ENCODE results near the gene WIZ. TPM values are rescaled to one million over a fixed set of nuclear protein-coding genes. Genes with fewer than 3 reads are reported as not detected.
"Not testable (repeated sequence)": the region's sequence is repeated elsewhere in the genome, so short reads cannot be mapped to it uniquely, and the experiment has no call there.

WIZ gene
- total RNA-seq, 1 donor: 3.6 TPM

DNA sequence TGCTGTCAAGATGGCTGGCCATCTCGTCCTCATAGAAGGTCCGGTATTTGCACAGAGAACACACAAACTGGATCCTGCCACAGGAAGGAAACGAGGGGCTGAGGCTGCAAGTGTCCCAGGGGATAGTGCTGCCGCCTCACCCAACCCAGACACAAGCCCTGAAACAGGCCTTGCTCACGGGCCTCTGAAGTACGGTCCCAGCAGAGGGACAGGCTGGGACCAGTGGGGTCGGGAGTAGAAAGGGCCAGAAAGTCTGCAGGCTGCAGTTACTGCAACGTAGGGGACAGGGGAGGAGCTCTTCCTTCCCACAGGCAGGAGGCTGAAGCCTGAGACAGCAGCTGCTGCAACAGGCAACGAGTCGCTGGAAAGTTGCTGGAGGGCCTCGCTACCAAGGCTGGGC, 52.0 kb downstream of the WIZ start:
- no peak overlapping the region for H3K4me3 ChIP-seq (ENCODE audit: low read length)
- H3K27me3 ChIP-seq (ENCODE audit: insufficient read depth, low read length): no peaks in the 10 kb centered on the region
- H3K9me3 ChIP-seq (ENCODE audit: low read depth, low read length): no peaks in the 10 kb centered on the region
- H3K4me1 ChIP-seq (ENCODE audit: insufficient read depth, low read length): no peaks in the 10 kb centered on the region

DNA sequence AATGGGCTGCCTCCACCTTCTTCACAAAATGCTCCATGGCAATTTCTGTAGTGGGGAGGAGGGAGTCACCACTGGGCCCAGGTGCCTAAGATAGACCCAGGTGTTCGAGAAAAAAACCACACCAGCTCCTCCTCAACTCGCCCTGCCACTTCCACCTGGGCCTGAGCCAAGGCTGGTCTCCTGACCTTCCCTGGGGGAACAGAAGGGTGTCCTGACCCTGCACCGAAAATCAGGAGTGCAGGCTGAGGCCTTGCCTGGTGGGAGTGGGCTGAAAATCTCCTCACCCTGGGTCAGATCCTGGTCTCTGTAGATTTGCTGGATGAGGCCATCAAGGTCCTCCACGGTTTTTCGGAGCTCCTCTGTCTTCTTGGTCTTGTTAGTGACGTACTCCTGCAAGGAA, 52.5 kb downstream of the WIZ start:
- no peaks in the 10 kb centered on the region for H3K4me1 ChIP-seq (ENCODE audit: insufficient read depth, low read length)
- H3K9me3 ChIP-seq (ENCODE audit: low read depth, low read length): no peaks in the 10 kb centered on the region
- no peak overlapping the region for H3K4me3 ChIP-seq (ENCODE audit: low read length)
- no peaks in the 10 kb centered on the region for H3K27me3 ChIP-seq (ENCODE audit: insufficient read depth, low read length)

DNA sequence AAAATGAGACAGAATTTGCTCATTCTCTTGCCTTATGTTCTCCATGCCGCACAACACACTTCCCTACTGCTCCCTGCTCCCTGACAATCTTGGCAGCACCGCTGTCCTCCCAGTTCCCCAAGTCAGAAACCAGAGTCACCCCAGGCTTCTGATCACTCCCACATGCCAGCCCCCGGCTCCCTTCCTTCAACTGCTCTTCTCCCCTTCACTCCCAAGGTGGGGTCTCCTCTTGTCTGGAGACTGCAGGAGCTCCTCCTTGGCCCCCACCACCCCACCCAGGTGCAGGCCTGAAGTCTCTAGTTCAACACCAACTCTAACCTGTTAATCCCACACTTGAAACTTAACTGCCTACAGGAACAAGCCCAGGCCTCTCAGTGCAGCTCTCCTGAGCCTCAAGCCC, 53.3 kb downstream of the WIZ start:
- Histone ChIP-seq H3K9me3 (ENCODE audit: low read depth, low read length) (no peaks in the 10 kb centered on the region), H3K27me3 (ENCODE audit: insufficient read depth, low read length) (no peaks in the 10 kb centered on the region), H3K4me3 (ENCODE audit: low read length) (no peak overlapping the region), H3K4me1 (ENCODE audit: insufficient read depth, low read length) (no peaks in the 10 kb centered on the region)

DNA sequence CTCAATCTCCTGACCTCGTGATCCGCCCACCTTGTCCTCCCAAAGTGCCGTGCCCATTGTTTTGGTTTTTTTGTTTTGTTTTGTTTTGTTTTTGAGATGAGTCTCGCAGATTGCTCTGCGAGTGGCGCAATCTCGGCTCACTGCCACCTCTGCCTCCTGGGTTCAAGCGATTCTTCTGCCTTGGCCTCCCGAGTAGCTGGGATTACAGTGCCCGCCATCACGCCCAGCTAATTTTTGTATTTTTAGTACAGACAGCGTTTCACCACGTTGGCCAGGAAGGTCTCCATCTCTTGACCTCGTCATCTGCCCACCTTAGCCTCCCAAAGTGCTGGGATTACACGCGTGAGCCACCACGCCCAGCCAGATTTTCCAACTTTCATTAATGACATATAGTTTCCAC, 54.5 kb downstream of the WIZ start:
- H3K9me3 ChIP-seq (ENCODE audit: low read depth, low read length); H3K27me3 ChIP-seq (ENCODE audit: insufficient read depth, low read length); H3K4me3 ChIP-seq (ENCODE audit: low read length); H3K4me1 ChIP-seq (ENCODE audit: insufficient read depth, low read length): not testable (repeated sequence)

DNA sequence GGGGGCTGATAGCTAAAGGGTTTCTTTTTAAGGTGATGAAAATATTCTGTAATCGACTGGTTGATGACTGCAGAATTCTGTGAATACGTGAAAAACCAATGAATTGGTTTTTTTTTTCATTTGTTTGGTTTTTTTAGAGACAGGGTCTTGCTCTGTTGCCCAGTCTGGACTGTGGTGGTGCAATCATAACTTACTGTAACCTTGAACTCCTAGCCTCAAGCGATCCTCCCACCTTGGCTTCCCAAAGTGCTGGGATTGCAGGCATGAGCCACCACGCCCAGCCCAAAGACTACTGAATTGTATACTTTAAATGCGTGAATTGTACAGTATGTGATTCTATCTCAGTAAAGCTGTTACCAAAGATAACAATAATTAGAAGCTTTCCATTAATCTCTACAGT, 55.3 kb downstream of the WIZ start:
- no peaks in the 10 kb centered on the region for H3K27me3 ChIP-seq (ENCODE audit: insufficient read depth, low read length)
- H3K9me3 ChIP-seq (ENCODE audit: low read depth, low read length): no peaks in the 10 kb centered on the region
- no peak overlapping the region for H3K4me3 ChIP-seq (ENCODE audit: low read length)
- H3K4me1 ChIP-seq (ENCODE audit: insufficient read depth, low read length): no peaks in the 10 kb centered on the region

DNA sequence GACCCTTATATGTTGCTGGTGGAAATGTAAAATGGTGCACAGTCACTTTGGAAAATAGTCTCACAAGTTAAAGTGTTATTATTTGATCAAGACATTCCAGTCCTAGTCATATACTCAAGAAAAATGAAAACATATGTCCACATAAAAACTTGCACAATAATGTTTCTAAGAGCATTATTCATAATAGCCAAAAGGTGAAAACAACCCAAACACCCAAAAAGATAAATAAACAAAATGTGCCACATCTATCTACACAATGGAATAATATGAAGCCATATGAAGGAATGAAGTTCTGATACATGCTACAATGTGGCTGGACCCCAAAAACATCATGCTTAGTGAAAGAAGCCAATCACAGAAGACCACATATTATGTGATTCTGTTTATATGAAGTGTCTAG, 55.8 kb downstream of the WIZ start:
- Histone ChIP-seq H3K27me3 (ENCODE audit: insufficient read depth, low read length) (no peaks in the 10 kb centered on the region), H3K4me1 (ENCODE audit: insufficient read depth, low read length) (no peaks in the 10 kb centered on the region), H3K4me3 (ENCODE audit: low read length) (no peak overlapping the region), H3K9me3 (ENCODE audit: low read depth, low read length) (no peaks in the 10 kb centered on the region)

DNA sequence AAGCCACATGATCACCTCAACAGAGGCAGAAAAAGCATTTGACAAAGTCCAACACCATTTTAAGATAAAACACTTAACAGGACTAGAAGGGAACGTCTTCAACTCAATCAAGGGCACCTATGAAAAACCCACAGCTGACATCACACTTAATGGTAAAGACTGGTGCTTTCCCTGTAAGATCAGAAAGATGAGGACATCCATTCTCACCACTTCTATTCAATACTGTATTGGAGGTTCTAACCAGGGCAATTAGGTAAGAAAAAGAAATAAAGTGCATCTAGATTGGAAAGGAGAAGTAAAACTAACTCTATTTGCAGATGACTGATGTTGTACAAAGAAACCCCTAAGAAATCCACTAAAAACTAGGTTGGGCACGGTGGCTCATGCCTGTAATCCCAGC, 58.9 kb downstream of the WIZ start:
- no peak overlapping the region for H3K4me3 ChIP-seq (ENCODE audit: low read length)
- no peaks in the 10 kb centered on the region for H3K27me3 ChIP-seq (ENCODE audit: insufficient read depth, low read length)
- no peaks in the 10 kb centered on the region for H3K4me1 ChIP-seq (ENCODE audit: insufficient read depth, low read length)
- H3K9me3 ChIP-seq (ENCODE audit: low read depth, low read length): no peaks in the 10 kb centered on the region

DNA sequence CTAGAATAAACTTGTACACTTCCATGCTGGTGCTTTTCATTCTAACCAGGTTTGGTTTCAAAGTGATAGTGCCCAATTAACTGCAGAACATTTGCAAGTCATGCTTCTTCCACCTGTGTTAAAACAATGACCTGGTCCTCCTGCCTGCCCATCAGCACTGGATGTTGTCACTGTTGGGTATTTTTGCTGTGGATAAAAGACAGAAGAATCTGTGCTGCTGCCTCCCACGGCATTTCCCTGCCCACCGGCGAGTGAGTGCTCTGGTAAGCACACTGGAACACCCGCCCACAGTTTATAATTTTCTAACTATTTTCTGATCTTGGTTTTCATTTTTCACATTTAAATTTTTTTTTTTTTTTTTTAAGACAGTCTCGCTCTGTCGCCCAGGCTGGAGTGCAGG, 67.9 kb downstream of the WIZ start:
- Histone ChIP-seq H3K4me3 (ENCODE audit: low read length) (no peak overlapping the region), H3K27me3 (ENCODE audit: insufficient read depth, low read length) (no peaks in the 10 kb centered on the region), H3K4me1 (ENCODE audit: insufficient read depth, low read length) (peaks cover 21% of the 10 kb centered on the region), H3K9me3 (ENCODE audit: low read depth, low read length) (no peaks in the 10 kb centered on the region)

DNA sequence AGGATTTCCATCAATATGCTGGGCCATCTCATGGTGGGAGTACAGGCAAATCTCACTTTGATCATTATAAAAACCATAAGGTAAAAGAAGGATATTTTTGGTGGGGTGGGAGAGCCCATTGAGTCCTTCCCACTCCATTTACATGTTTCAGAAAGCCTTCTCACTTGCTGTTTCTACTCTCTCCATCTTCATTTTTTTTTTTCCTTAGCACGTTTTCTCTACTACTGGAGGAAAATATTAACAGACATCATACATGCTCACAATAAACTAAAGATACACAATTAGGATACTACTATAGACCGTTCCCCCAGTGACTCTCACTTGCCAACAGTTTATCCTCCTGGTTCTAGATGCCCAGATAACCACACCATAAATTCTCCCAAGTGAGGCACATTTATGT, 68.3 kb downstream of the WIZ start:
- peaks cover 23% of the 10 kb centered on the region for H3K4me1 ChIP-seq (ENCODE audit: insufficient read depth, low read length)
- no peaks in the 10 kb centered on the region for H3K27me3 ChIP-seq (ENCODE audit: insufficient read depth, low read length)
- H3K4me3 ChIP-seq (ENCODE audit: low read length): no peak overlapping the region
- no peaks in the 10 kb centered on the region for H3K9me3 ChIP-seq (ENCODE audit: low read depth, low read length)

DNA sequence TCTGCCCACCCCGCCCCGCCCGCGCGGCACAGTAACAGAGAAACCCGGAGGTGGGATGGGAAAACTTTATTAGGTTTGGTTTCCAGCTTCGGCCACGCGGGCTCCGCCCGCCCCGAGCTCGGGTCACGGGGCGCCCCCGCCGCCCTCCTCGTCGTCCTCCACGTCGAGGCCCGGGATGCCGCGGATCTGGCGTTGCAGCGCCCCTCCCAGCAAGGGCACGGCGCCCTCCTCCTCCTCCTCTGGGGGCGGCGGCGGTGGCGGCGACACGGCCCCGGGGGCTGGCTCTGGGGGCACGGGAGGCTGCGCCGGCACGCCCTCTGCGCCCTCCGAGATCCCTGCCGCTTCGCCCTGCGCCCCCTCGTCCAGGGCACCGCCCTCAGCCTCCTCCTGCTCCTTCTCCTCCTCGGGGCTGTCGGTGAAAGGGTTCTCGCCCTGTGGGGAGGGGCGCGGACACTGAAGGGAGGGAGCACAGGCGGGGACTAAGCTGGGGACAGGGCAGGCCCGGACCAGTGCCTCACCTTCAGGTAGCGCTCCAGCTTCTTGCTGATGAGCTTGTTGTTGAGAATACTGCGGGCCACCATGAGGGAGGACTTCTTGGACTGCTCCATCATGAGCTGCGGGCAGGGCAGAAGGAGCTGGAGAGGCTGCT, 69.6 kb downstream of the WIZ start:
- peak overlapping the region; percentile 98 for H3K4me3 ChIP-seq (ENCODE audit: low read length)
- H3K4me1 ChIP-seq (ENCODE audit: insufficient read depth, low read length): peaks cover 25% of the 10 kb centered on the region
- H3K9me3 ChIP-seq (ENCODE audit: low read depth, low read length): no peaks in the 10 kb centered on the region
- no peaks in the 10 kb centered on the region for H3K27me3 ChIP-seq (ENCODE audit: insufficient read depth, low read length)

DNA sequence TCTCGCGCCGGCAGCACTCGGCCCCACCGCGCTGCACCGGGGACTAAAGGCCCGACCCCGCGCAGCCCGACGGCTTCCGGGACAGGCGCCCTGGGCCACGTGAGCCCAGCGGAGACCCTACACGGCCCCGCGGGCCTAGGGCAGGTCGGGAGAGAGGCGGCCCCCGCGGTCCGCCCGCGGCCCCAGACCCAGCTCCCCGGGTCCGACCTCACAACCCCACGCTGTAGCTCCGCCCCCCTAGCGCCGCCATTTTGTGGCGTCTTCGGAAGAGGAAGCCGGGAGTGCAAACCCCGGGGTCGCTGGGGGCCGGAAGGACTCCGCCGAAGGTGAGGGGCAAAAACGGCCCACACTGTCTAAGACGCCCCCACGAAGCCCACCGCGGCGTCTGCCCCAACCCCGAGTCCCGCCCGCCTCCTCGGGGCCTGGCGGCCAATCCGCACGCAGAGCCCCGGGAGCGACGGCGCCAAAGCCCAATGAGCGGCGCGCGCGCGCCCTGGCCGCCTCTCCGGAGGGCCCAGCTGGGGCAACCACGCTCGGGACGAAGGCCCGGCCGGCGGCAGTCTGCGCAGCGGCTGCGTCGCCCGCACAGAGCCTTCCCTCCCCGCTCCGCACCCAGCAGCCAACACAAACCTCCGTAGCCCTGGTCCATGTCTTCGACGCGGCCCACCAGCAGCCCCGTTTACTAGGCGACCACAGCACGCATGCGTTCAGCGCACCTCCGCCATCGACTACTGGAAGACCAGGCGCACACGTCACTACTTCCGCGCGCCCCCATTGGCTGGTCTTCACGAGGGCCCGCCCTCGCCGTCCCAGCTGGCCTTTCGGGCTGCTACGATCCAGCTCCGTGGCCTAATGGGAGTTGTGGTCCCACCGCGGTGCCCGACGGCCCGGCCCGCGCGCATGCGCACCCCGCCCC, 70.4 kb downstream of the WIZ start, which contains the start of gene AKAP8:
Gene AKAP8, minus strand, starts transcription at position 705 of the 916 bp plus-strand sequence. Its CDS starts 56 bp downstream, at position 649.
- H3K9me3 ChIP-seq (ENCODE audit: low read depth, low read length): no peaks in the 10 kb centered on the region
- H3K27me3 ChIP-seq (ENCODE audit: insufficient read depth, low read length): no peaks in the 10 kb centered on the region
- peak within 1 kb of the TSS; percentile 98 for H3K4me3 ChIP-seq (ENCODE audit: low read length)
- H3K4me1 ChIP-seq (ENCODE audit: insufficient read depth, low read length): peaks cover 27% of the 10 kb centered on the region

DNA sequence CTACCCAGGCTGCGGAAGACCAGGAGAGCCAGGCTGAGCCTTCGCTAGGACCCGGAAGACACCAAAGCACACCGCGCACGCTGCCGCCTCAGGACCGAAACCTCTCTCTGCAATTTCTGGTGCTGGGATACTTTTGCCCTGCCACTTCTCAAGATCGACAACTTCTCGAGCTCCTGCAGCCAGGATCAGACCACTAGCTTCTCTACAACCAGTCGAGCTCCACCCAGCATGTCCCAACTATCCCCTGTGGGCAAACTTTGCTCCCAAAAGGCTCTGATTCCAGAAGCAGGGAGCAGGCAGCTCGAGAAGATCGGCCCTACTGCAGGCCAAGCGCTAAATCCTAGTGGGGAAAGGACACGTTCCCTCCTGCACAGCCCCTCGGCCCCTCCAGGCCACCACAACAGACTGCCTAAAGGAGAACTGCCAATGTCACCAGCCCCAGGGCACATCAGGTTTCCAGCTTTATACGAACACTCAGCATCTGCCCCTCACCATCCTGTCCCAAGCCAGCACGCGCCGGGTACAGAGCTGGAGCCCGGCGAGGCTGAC, 71.1 kb downstream of the WIZ start:
- Histone ChIP-seq H3K9me3 (ENCODE audit: low read depth, low read length) (no peaks in the 10 kb centered on the region), H3K4me3 (ENCODE audit: low read length) (peak overlapping the region; percentile 98), H3K4me1 (ENCODE audit: insufficient read depth, low read length) (peaks cover 27% of the 10 kb centered on the region), H3K27me3 (ENCODE audit: insufficient read depth, low read length) (no peaks in the 10 kb centered on the region)

DNA sequence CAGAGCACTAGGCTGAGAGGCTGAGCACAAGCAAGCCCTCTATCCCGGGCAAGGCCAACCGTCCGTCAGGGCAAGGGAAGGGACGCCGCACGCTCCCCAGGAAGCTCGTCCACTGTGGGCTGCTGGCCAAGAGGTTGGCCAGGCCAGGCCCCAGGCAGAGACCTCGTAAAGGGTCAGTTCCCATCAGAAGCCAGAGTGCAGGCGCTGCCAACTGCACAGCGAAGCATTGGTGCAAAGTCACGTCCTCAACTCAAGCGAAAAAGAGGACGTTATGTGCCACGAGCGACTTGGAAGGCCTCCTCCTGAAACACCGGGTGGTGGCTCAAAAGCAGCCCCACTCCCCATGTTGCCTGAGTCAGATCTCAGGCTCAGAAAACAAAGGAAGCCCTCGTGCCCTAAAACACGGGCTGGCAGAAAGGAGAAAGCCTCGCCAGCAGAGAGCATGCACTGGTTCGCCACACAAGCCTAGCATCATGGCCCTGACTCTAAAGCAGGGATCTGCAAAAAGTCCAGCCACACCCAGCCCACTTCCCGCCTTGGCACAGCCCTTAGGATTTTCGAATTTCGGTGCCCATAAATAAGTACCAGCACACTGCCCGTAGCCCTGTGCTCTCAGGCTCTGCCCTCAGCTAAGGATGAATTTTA, 74.8 kb downstream of the WIZ start:
- Histone ChIP-seq H3K4me1 (ENCODE audit: insufficient read depth, low read length) (peaks cover 21% of the 10 kb centered on the region), H3K9me3 (ENCODE audit: low read depth, low read length) (no peaks in the 10 kb centered on the region), H3K4me3 (ENCODE audit: low read length) (no peak overlapping the region), H3K27me3 (ENCODE audit: insufficient read depth, low read length) (no peaks in the 10 kb centered on the region)

DNA sequence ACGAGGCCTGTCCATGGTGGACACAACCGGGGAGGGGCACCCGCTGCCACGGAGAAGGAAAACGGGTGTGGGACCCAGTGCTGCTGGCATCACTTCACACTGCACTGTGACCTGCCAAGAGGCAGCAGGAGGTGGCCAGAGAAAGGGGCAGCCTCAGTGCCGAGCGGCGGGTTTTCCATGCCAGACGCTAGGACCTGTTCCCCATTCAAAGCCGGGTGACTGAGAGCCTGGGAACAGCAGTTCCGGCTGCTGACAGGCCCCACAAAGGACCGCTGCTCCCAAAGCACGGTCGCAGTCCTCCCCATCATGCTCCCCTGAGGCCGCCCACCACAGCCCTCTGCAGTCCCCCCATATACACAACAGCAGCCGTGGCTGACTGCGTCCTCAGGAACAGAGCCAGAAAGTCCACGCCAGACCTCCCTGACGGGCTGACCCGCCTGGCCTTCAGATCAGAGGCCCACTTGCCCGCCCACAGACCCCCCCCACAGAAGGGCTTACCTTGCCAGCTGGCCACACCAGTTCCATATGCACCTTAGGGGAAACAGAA, 75.6 kb downstream of the WIZ start:
- H3K27me3 ChIP-seq (ENCODE audit: insufficient read depth, low read length): no peaks in the 10 kb centered on the region
- peaks cover 21% of the 10 kb centered on the region for H3K4me1 ChIP-seq (ENCODE audit: insufficient read depth, low read length)
- no peaks in the 10 kb centered on the region for H3K9me3 ChIP-seq (ENCODE audit: low read depth, low read length)
- H3K4me3 ChIP-seq (ENCODE audit: low read length): no peak overlapping the region

DNA sequence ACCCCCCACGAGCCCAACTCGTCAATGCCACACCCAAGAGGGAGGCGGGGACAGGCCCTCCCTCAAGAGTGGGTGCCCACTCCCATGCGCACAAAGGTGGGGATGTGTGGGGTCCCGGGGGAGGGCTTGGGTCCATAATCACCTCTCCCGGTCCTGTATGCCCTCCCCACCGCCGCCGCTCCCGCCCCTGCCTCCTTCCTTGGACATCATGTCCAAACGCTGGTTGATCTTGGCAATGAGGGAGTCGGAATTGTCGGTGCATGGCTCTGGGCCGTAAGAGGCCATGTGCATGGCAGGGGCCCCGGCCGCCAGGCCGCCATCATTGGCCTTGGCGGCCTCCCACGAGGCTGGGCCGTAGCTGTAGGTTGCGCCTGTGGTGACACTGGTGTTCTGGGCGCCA, 76.1 kb downstream of the WIZ start:
- H3K4me1 ChIP-seq (ENCODE audit: insufficient read depth, low read length): peaks cover 21% of the 10 kb centered on the region
- H3K4me3 ChIP-seq (ENCODE audit: low read length): no peak overlapping the region
- no peaks in the 10 kb centered on the region for H3K9me3 ChIP-seq (ENCODE audit: low read depth, low read length)
- no peaks in the 10 kb centered on the region for H3K27me3 ChIP-seq (ENCODE audit: insufficient read depth, low read length)
